SH-SY5Y (cell line): ENCODE measurements around the gene HOXA9.

Source experiments
- GATA2 ChIP-seq: IDR thresholded peaks from 2 replicates; pipeline ENCODE4 v1.6.1; 2011; ENCODE audit warnings: mild to moderate bottlenecking, low read depth, low read length
- GATA3 ChIP-seq: IDR thresholded peaks from 2 replicates; pipeline ENCODE4 v1.6.1; 2011; ENCODE audit warnings: low read depth, mild to moderate bottlenecking, low read length, moderate library complexity

DNA sequence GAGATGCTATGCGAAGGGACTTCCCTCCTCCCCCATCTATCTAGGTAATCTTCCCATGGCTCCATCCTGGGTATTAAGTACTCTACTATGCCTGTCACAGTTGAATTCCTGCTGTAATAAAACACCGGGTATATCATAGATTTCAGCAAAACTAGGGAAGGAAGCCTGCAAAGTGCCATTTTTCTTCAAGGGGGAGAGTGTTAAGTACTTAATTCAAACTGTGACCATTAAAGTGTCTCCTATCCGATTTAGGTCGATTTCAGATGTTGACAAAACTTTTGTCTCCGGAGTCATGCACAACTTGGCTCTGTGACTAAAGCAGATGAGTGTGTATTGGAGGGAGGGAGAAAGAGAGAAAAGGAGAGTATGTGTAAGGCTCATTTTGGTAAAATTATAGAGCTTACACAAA is 39.3 kb downstream of the HOXA9 start:
- TF ChIP-seq GATA2 (no peak), GATA3 (no peak)
